GM12872 (cell line): ENCODE data around the gene SIGMAR1.

Experiments
- TF ChIP-seq, protein P1 (sequence below): IDR thresholded peaks from 3 replicates; pipeline ENCODE4 v1.5.1; 2011; ENCODE audit warnings: low read depth, mild to moderate bottlenecking, low read length, moderate library complexity; ENCODE audit not compliant: insufficient read depth

SIGMAR1 gene

DNA sequence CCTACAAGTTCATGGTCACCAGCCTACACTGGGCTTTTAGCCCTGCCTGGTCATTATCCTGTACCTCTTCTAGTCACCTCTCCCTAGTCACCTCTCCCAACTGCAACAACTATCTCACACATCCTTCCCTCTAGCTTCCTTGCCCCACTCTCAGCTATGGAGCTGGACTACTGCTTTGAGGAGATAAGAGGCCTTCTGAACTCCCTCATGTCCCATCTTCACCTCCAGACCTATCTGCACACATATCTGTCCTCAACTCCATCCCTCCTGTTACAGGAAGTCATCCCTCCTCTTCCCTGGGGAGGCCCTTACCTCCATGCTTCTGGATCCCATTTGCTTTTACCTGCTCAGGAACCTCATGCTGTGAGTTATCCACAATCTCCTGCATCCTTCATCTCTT lies 31.4 kb downstream of the SIGMAR1 start:
- TF ChIP-seq, protein P1, sequence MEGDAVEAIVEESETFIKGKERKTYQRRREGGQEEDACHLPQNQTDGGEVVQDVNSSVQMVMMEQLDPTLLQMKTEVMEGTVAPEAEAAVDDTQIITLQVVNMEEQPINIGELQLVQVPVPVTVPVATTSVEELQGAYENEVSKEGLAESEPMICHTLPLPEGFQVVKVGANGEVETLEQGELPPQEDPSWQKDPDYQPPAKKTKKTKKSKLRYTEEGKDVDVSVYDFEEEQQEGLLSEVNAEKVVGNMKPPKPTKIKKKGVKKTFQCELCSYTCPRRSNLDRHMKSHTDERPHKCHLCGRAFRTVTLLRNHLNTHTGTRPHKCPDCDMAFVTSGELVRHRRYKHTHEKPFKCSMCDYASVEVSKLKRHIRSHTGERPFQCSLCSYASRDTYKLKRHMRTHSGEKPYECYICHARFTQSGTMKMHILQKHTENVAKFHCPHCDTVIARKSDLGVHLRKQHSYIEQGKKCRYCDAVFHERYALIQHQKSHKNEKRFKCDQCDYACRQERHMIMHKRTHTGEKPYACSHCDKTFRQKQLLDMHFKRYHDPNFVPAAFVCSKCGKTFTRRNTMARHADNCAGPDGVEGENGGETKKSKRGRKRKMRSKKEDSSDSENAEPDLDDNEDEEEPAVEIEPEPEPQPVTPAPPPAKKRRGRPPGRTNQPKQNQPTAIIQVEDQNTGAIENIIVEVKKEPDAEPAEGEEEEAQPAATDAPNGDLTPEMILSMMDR, result no peak

DNA sequence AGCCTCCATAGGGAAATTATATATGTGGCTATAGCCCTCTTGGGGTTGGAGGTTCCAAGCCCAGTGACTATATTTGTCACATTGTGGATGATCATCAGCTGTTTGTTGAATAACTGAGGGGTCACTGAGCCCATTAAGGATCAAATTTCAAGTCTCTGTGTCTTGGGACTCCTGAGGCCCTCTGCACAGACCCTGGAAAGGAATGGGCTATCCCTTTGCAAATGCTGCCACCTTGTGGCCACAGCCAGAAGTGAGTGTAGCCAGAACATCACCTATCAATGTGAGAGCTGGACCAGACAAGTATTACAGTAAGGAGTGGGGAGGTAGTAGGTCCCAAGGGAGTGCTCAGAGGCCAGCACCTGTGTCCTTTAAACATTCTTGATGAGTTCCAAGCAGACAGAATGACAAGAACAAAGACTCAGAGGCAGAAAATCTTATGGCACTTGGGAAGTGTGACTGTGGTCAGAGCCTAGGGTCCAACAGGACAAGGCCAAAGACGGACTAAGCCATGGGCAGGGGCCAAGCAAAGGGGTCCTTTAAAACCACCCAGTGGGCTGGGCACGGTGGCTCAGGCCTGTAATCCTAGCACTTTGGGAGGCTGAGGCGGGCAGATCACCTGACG lies 33.9 kb downstream of the SIGMAR1 start:
- TF ChIP-seq, protein P1, result peak; percentile 93

DNA sequence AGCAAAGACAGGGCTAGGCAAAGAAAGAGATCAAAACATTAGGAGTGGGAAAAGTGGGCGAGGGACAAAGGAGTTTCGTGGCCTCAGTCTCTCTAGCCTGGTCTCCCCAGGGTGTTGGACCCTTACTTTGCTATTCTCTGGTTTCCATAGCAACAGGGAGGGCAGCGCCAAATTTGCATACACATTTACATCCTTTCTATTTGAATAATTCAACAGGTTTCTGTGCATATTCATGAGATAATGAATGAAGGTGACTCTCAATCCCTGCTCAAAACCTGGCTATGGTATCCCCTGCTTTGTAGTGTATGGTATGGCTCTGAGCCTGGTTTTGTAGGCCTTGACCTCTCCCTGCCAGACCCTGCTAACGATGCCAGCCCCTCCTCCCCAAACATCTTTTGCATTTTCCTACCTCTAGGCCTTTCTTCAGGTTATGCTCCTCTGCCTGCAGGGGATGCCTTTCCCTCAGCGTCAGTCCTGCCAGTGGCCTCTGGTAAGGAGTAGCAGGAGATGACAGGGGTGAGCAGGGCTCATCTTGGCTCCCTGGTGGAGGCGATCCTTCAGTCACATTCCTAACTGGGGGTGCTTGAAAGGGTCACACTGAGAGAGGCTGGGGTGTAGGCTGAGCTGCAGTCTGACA lies 35.5 kb downstream of the SIGMAR1 start:
- TF ChIP-seq, protein P1, result no peak

DNA sequence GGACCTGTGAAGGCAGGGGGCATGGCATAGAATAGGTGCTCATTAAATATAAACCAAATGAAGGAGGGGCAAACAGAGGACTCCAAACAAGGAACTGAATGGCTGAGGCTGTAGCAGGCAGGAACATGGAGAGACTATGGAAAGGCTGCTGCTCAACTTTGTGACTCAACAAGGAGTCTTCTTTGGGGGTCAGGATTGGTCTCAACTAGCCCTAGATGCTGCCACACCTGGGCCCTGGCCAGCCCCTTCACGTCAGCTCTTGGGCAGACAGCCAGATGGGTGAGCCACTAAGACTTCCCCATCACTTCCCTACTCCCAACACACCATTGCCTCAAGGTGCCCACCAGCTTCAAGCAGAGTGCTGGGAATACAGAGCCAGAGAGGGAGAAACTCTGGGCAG lies 36.7 kb downstream of the SIGMAR1 start:
- TF ChIP-seq, protein P1, result no peak

DNA sequence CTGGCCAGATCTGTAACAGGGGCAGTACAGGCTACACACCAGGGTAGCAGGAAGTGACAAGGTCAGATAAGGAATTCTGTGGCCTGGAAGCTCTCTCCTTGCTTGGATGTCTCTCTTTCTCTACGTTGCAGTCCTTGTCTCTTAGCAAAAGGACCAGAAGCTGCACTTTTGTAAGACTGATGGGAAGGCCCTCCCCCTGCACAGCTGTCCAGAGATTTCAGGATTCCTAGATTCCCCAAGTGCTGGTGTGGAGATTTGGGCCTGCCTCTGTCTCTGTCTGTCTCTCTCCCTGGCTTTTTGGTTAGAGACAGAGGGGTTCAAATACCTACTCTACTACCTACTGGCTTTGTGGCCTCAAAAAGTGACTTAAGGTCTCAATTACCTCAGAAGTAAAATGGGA lies 38.0 kb downstream of the SIGMAR1 start:
- TF ChIP-seq, protein P1, result no peak

DNA sequence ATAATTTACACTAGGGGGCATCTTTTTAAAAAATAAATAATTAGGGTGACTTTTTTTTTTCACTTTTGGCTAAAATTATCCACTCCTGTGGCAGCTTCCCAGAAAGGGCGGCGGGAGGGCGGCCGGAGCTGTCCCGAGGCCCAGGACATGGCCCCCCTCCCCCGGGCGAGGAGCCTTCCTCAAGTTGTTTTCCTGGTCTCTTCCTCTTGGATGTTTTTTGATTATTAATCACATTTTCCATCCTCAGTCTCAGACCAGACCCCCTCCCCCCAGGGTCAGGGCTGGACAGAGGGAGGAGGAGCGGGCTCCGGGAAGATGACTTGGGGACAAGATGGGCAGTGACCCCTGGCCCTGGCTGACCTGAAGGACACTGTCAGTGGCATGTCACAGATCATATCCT lies 43.4 kb downstream of the SIGMAR1 start:
- TF ChIP-seq, protein P1, result no peak

DNA sequence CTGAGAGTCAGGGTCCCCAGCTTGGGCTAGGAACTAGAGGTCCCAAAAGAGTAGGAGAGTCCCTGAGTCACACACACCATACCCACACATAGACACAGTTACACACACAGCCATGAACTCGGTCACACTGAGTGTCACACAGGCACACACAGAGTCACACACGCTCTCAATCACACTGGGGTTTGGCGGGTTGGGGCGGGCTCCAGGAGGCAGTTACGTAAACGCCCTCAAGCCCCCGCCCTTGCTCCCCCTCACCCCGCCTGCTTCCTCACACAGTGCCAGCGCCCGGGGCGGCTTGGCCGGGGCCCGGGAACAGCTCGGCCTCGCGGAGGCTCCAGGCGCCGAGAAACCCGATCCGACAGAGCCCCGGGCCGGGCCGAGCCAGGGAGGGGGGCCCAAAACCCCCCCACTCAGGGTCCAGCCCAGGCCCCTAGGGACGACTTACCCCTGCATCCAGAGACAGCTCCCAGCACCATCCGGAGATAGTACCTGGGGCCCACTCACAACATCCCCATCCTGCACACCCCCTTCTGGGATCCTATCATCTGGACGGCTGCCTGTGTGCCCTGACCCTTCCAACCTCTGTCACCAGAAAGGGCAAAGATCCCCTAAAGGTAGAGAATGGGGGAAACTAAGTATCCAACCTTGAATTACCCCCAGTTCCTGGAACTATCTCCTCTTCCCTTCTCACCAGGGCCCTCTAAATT lies 44.5 kb downstream of the SIGMAR1 start:
- TF ChIP-seq, protein P1, result no peak
